HL-60/S4 treated with retinoic acid at 250 ng/mL for 4 days and 3 days (cell line): ENCODE data around the gene CADPS.

Experiments
- in situ Hi-C: fragments of 300-500 bp; cut with MboI; formaldehyde crosslinking; loops from 2 replicates; pipeline ENCODE4 v1.7.0; 2022; ENCODE audit warnings: low sequenced_read_pairs

CADPS gene

DNA sequence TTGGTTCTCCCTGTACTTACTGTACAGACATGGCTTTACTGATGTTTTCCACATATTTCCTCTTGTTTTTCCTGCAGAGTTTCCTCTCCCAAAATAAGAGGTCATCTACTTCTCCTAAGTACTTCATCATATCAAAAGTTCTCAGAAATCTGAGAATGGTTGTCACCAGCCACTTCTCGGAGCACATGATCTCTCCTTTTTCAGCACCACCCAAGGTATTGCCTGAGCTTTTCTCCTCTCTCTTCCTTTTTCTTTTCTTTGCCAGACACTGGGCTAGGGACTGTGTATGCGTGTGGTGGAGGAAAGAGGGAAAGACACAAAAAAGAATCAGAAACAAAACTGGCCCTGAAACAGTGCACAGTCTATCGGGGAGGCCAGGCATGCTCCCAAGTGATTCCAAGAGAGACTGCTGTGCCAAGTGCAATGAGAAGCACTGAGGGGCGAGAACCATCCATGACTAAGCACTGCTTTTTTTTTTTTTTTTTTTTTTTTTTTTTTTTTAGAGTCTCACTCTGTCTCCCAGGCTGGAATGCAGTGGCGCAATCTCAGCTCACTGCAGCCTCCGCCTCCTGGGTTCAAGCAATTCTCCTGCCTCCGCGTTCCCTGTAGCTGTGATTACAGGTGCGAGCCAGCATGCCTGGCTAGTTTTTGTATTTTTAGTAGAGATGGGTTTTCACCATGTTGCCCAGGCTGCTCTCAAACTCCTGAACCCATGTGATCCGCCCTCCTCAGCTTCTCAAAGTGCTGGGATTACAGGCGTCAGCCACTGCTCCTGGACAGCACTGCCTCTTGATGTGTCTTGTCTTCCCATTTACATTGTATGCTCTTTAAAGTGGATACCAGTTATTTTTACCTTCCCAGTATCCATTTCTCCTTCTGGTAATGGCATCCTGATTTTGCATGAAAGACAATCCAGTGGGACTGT lies 307.9 kb downstream of the CADPS start:
- in situ Hi-C loops: no loop called here

DNA sequence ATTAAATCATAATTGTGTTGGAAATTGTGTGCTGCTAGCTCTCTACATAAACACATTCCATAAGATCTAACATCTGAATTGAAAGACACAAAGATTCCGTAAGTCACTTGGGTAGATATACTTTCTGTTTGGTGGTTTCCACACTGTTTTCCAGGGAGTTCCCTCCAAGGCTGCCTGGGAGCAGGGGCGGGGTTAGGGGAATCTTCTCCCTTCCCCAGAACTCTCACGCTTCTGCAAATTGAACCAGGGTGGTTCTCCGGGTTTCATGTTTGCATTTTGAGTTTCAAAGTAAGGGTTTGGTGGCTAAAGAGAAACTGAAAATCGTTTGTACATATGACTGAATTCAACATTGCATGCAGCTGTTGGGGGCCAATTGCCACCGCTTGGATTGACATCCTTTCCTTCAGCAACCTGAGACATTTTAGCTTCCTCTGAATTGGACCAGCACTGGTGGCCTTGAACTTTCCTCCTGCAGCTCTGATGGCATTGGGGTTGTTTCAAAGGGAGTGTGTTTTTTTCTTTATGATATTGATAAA lies 309.1 kb downstream of the CADPS start:
- in situ Hi-C loops: no loop called here

DNA sequence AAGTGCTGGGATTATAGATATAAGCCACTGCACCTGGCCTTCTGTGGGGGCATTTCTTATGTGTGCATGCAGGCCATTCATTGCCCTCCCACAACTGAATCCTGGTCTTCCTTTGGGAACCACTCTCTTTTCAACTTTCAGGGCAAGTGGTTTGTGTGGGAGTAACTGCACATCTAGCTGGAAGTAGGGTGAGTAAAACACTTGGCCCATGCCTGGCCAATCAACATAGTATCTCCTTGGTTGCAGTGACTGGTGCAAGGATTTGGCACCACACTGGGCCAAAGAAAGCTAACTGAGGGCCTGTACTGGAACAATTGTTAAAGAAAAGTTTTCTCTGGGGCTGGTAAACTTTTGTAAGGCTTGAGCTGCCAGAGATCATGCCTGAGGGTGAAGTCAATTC lies 312.6 kb downstream of the CADPS start:
- in situ Hi-C loops: no loop called here

DNA sequence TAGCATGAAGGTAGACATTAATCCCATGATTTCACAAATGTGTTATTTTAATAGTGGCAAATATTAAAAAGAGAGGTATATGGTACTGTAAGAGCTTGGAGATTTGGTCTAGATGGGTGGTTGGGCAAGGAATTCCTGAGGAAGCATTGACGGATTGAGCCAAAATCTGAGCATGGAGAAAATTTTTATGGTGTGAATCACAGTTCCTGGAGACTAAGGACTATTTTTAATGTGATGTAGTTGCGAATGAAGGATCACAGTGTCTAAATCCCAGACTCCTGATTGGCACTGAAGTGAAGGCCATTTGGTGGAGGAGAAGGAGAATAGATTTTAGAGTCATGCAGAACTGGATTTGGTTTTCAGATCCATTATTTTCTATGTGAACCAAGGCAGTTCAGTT lies 313.2 kb downstream of the CADPS start:
- in situ Hi-C loops: no loop called here

DNA sequence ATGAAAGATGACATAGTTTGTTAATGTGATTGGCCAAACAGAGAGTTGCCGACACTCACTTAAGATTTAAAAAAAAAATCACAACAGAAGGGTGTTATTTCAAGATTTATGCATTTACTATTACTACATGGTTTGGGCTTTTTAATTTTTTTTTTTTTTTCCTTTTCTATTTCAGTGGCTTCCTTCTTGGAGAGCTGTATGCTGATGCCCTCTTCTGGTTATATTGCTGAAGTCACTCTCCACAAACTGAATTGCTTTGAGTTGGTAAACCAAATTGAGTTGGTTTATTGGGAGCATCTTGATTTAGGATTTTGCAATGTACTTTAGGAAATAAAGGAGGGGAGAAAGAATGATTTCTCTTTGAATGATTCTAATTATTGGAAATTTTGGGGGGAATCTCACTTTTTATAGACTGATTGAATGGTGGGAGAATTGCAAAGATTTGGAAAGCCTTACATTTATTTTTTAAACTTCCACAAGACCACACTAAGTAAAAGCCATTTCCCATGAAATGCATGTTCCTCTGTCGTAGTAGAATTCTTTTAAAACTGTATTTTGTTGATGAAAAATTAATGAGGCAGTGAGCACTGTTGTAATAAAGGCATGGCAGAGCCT lies 315.3 kb downstream of the CADPS start:
- in situ Hi-C loops: no loop called here

DNA sequence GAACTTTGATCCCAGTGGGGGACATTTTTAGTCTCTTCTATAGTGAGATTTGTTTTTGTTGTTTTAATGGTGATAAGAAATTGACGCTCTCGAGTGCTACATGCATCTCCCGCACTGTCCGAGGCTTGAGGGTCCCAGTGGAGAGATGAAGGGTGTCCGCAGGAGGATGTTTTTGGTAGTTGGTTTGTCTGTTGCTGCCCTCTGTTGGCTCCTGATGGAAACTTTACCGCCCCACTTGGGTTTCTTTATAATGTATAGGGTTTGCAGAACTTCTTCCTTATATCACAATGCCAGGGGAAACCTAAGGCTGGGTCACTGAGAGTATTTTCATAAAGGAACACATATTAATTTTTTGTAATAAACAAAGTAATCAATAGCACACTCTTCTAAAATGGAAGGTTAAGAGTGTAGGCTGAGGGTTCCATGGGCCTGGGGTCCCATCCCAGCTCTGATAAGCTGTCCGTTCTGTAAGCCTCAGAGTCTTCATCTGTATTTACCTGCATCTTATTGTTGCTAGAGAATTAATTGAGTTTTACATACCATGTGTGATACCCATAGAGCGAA lies 316.6 kb downstream of the CADPS start:
- in situ Hi-C loops: no loop called here

DNA sequence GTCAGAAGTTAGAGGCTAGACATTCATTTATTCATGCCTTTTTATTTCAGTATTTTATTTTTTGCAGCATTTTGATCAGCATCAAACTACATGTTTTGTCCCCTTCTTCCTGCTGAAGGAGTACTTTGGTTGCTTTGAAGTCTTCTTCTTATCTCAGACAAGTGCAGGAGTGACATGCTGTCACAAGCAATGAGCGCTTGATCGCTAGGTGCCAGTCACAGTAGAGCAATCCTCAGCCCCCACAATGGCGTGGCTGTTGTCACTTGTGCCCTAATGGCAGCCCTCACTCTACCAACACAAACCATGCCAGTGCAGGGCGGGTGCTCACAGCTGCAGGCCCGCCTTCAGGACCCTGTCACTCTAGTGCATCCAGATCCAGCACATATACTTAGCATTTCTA lies 317.2 kb downstream of the CADPS start:
- in situ Hi-C loops: no loop called here

DNA sequence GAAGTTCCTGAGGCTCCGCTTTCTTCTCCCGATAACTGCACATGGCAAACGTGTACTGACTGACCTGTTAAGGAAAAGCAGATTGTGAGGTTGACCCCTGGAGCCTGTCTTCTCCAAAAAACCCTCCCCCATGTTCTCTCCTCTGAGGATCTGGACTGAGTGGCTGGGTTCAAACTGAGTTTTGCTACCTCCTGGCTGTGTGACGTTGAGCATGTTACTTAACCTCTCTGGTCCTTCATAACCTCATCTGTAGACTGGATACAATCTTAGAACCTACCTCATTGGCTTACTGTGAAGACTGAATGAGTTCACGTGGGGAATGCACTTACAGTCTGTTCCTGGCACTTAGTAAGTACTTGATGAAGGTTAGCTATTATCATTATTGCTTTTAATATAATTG lies 317.8 kb downstream of the CADPS start:
- in situ Hi-C loops: no loop called here

DNA sequence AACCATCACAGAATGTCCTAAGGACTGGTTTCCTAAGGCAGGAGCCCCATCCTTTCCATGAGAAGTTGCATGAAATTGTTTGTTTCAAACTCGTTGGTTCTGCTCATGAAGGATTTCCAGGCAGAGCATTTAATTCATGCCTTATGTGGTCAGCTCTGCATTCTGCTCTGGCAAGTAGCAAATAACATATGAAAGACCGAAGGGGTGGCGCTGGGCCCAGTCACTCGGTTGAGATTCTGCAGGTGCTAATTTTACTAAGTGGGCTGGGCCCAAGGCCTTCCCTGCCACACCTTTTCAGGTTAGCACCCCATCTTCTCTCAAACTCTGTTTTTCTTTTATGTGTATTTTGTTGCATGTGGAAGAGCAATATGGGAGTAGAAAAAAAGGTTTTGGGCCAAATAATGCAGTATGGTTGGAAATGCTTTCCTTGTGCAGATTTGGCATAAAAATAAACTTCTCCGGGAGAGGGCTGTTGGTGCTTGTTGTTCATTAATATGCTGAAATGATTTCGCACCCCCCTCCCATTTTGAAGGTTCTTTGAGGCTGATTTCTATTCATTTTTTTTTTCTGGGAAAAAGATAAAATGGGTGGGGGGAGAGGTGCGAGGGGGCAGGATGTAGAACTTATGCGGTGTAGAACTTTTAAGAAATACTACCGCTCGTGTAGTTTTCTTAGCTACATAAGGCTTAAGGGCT lies 318.9 kb downstream of the CADPS start:
- in situ Hi-C loops: no loop called here

DNA sequence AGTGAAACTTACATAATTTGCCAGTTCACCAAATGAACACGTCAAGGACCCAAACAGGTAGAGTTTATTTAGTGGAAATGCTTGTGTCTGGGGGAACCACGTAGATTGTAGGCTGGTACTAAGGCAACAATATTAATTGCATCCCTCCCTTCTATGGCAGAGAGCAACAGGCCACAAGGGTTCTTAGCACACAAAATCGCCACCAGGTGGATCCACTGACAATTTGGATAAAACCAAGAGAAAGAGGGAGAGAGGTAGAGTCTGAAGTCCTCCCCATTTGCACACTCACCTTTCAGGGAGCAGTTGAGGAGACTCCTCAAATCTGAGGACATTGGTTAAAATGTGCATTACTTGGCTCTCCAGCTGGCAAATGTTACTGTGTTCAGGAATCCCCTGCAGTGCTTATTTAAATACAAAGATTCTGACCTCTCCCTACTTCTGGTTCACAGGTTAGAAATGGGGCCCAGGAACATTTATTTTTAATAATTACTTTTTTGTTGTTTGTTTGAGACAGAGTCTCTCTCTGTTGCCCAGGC lies 320.9 kb downstream of the CADPS start:
- in situ Hi-C loops: no loop called here

DNA sequence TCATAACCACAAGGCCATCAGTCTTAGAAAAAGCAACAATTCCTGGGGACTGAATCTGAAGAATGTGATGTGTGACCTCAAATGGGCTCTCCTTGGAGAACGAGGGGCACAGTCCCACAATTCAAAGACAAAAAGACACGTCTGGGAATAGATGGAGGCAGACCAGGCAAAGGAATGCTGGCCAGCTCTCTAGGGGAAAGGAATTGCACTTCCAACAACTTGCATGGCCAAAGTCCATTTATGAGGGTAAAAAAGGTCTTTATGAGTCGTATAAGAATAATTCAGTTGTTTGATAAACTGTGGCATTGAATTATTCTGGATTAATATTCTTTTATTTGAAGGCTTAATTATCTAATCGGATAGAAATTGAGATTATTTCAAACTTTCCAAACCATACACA lies 321.4 kb downstream of the CADPS start:
- in situ Hi-C loops: no loop called here

DNA sequence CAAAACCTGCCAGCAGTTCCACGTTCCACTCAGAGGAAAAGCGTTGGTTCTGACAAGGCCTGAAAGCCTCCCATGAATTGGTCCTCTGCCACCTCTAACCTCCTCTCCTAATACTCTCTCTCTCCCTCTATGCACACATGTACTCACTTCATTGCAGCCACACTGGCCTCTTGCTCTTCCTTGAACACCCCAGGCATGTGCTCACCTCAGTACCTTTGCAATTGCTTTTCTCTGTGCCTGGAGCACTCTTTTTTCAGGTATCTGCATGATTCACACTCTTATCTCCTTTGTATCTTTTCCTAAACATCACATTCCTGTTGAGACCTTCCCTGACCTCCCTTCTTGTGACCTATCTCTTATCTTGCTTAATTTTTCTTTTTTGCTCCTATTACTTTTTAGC lies 323.7 kb downstream of the CADPS start:
- in situ Hi-C loops: no loop called here

DNA sequence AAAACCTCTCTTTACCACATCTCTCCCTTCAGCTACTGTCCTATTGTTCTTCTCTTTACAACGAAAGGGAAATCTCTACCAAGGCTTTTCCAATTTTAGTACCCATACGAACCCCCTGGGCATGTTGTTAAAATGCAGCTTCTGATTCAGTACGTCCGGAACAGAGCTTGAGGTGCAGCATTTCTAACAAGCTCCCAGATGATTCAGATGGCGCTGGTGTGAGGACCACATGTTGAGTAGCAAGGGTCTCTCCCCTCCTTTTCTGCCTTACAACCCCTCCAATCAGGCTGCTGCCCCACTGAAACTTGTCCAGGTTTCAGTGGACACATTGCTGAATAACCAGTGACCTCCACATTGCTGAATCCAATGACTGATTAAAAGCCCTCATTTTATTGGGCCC lies 324.8 kb downstream of the CADPS start:
- in situ Hi-C loops: no loop called here

DNA sequence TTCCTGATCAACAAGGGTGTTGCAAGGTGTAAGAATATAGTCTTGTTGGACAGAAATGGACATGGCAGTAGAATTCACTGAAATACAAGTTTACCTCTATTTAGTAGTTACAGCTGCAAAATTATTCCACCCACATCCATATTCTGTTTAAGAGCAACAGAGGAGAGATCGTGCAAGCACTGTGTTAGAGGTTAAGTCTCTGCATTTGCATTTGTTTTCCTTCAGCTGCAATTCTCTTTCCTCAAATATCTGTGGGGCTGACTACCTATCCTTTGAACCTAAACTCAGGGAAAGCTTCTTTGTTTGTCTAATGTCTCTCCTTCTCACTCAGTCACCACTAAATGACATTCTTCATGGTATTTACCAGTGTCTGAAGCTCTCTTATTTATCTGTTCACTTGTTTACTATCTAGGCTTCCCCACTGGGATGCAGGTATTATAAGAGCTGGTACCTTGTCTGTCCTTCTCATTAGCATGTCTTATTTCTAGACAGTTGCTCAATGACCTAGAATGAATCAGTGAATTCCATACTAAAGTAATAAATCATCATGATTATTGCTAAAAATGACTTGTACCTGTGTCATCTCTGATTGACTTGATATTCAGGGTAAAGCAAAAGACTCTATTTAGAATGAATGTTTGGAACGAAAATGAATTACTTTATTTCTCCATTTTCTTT lies 326.5 kb downstream of the CADPS start:
- in situ Hi-C loops: no loop called here

DNA sequence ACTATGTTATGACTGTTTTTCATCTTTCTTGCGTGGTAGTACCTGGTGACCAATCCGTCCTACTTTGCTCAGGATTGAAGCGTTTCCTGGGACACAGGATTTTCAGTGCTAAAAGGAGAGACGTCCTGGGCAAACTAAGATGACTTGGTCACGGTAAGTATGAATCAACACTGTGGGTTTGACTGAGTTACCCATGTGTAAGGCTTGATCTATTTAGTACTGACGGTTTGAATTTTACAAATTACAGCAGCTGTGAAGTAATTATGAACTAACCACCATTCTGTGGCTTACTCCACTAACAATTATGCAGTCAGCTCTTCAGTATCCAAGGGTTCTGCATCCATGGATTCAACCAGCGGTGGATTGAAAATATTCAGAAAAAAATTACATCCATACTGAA lies 328.9 kb downstream of the CADPS start:
- in situ Hi-C loops: no loop called here

DNA sequence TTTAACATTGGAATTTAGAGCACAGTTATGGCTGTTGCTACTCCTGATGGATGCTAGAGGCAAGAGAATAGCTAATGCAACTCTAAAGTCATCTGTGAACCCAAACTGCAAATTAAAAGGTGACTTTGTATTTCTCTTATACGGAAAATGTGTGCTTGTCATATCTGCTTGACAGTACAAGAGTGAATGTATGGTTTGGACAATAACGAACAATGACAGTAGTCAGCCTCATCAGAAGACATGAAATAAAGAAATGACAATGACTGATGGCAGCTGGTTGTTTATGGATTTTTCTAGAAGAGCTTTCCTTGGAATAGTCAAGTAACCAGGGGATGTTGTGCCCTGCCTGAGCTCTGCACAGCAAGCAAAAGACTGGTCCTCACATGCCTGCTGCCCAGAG lies 333.0 kb downstream of the CADPS start:
- in situ Hi-C loops: no loop called here

DNA sequence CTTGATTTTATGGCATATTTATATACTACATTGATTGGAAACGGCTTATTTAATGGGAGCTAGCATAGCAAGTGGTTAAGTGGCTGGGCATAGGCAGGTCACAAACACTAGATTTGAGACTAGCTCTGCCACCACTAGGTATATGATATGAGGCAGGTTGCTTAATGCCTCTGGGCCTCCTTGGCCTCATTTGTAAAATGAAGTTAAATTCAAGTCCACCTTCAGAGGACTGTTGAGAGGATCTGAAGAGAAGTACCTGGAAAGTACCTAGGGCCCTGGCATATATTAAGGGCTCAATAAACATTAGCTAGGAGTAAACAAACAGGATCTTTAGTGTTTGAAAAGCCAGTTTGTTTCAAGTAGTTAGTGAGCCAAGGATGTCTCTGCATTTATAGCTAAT lies 335.5 kb downstream of the CADPS start:
- in situ Hi-C loops: no loop called here

DNA sequence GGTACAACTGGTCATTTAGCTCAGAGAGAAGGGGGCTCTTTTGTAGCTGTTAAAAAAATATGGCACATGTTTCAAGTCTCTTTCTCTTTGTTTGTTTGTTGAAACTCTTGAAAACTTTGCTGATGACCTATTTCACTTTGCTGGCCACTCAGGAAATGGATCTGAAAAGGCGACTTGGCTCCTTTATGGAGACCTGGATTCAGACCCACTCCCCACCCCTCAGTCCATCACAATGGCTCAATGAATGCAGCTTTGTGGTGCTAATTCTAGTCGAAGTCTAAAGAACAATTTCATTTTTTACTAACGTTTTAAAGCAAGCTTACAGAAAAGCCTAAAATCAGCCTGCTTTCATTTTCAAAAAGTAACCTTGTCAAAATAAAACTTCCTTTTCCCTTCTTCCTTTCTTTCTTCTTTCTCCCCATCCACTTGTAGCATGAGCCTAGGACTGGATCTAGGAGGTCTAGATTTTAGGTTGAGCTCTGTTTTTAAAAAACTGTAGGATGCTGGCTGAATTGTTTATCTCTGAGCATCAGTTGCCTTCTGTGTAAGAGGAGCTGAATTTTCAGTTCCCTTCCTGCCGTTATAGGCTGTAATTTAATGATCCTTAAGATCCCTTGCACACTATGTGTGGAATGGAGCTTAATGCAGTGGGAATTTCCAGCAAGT lies 336.4 kb downstream of the CADPS start:
- in situ Hi-C loops: no loop called here

DNA sequence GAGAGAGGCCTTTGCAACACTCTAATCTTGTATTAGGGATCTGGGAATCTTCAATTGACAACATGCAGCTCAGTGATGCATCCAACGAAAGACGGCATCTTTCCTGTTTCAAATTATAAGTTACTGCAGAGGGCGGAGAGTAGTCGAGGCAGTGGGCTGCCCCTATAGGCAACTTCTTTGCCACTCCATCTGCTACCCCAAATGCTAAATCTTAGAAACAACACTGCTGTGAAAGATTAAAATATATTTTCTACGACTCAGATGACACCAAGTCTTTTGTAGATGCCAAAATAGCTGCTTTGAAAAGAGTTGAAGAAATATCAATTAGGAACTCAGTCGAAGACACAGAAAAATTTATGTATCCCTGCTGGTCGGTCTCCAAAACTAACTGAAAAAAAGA lies 340.9 kb downstream of the CADPS start:
- in situ Hi-C loops: no loop called here

DNA sequence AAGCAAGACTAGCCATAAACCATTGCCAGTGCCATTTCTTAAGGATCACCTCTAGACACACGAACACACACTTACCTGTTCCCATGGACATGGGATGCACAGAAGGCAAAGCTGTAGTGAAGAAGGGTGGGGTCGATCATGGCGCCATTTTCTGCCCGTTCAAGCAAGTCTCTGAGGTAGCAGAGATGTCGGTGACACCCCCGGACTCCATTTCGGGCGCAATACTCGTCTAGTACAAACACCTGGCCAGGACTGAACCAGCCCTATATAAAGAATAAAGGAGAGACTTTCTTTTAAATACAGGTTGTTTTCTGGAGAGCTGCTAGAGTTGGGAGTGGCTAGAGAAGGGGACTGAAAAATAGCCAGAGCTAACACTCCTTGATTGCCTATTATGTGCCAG lies 342.4 kb downstream of the CADPS start:
- in situ Hi-C loops: no loop called here
